GM21737 (cell line): Measurements from ENCODE around the gene GBF1.

Source experiments
- ATAC-seq: cut with Tn5 transposase; IDR thresholded peaks from one replicate; pipeline ENCODE4 v1.9.1; 2021; ENCODE audit warnings: mild to moderate bottlenecking, moderate library complexity; ENCODE audit not compliant: unreplicated experiment

The GBF1 gene

GRCh38 chr10:102394079-102394800 is 148.9 kb downstream of the GBF1 start:
- ATAC-seq, result peak; percentile 76

GRCh38 chr10:102394801-102395399 is 149.6 kb downstream of the GBF1 start:
- no peak for ATAC-seq

GRCh38 chr10:102395400-102396316 is 150.3 kb downstream of the GBF1 start, which contains the start of gene NFKB2:
Gene NFKB2 (plus strand): TSS chr10:102395705. CDS start chr10:102395960, 255 bp downstream.
- ATAC-seq, result peak; percentile 30

- ATAC-seq, result no peak
Observed at GRCh38 chr10:102396317-102396650, 151.0 kb downstream of the GBF1 start.

- ATAC-seq, result no peak
Observed at GRCh38 chr10:102396730-102397151, 151.4 kb downstream of the GBF1 start.

- ATAC-seq, result no peak
Observed at GRCh38 chr10:102397222-102398171, 152.2 kb downstream of the GBF1 start.

GRCh38 chr10:102398172-102399020 is 153.1 kb downstream of the GBF1 start:
- no peak for ATAC-seq

- ATAC-seq, result peak; percentile 37
Observed at GRCh38 chr10:102399217-102400021, 154.1 kb downstream of the GBF1 start.

- ATAC-seq, result no peak
Observed at GRCh38 chr10:102400076-102400475, 154.7 kb downstream of the GBF1 start.

- ATAC-seq, result no peak
Observed at GRCh38 chr10:102400598-102401341, 155.4 kb downstream of the GBF1 start.

GRCh38 chr10:102401342-102401654 is 156.0 kb downstream of the GBF1 start:
- no peak for ATAC-seq

GRCh38 chr10:102401735-102402511 is 156.6 kb downstream of the GBF1 start:
- no peak for ATAC-seq

- no peak for ATAC-seq
Observed at GRCh38 chr10:102402512-102402896, 157.2 kb downstream of the GBF1 start.

- no peak for ATAC-seq
Observed at GRCh38 chr10:102403115-102403514, 157.8 kb downstream of the GBF1 start.

- no peak for ATAC-seq
Observed at GRCh38 chr10:102404361-102405107, 159.2 kb downstream of the GBF1 start.

- no peak for ATAC-seq
Observed at GRCh38 chr10:102405108-102405571, 159.8 kb downstream of the GBF1 start.

- ATAC-seq, result no peak
Observed at GRCh38 chr10:102405632-102406031, 160.3 kb downstream of the GBF1 start.
